ENCODE measurements around the gene TECTA. TPM values are rescaled to one million over a fixed set of nuclear protein-coding genes. Genes with fewer than 3 reads are reported as not detected.

The TECTA gene
- total RNA-seq, 6 experiments from 2014 or later = 0.11 to 0.40 (median 0.16) TPM

GRCh38 chr11:121067962-121068647 lies 32.9 kb upstream of the TECTA start:
- Mint-ChIP-seq H3K36me3 (ENCODE audit: low read depth) (peaks cover 30% of the 10 kb centered on the region), H3K9me3 (no peaks in the 10 kb centered on the region), H3K4me3 (no peak overlapping the region), H3K4me1 (ENCODE audit: low read depth) (peaks cover 13% of the 10 kb centered on the region), H3K27me3 (ENCODE audit: insufficient read depth) (no peaks in the 10 kb centered on the region), H3K27ac (no peak overlapping the region)
- TF ChIP-seq CTCF (IDR thresholded peaks at IDR 0.05) = no peak
- DNase-seq = no peak

- no peaks in the 10 kb centered on the region for H3K9me3 Mint-ChIP-seq
- H3K4me1 Mint-ChIP-seq (ENCODE audit: low read depth) = peaks cover 13% of the 10 kb centered on the region
- peaks cover 24% of the 10 kb centered on the region for H3K36me3 Mint-ChIP-seq (ENCODE audit: low read depth)
- no peak overlapping the region for H3K4me3 Mint-ChIP-seq
- no peak for DNase-seq
- no peak overlapping the region for H3K27ac Mint-ChIP-seq
- H3K27me3 Mint-ChIP-seq (ENCODE audit: insufficient read depth) = no peaks in the 10 kb centered on the region
- no peak for TF ChIP-seq CTCF (IDR thresholded peaks at IDR 0.05)
Observed at GRCh38 chr11:121068787-121069186, 32.3 kb upstream of the TECTA start.

GRCh38 chr11:121070951-121071845 lies 29.8 kb upstream of the TECTA start:
- no peak for DNase-seq
- Mint-ChIP-seq H3K36me3 (ENCODE audit: low read depth) (peaks cover 14% of the 10 kb centered on the region), H3K4me3 (no peak overlapping the region), H3K27me3 (ENCODE audit: insufficient read depth) (no peaks in the 10 kb centered on the region), H3K27ac (no peak overlapping the region), H3K4me1 (ENCODE audit: low read depth) (peaks cover 13% of the 10 kb centered on the region), H3K9me3 (no peaks in the 10 kb centered on the region)
- TF ChIP-seq CTCF (IDR thresholded peaks at IDR 0.05) = no peak

- H3K27ac Mint-ChIP-seq = no peak overlapping the region
- no peak for TF ChIP-seq CTCF (IDR thresholded peaks at IDR 0.05)
- peaks cover 14% of the 10 kb centered on the region for H3K36me3 Mint-ChIP-seq (ENCODE audit: low read depth)
- H3K27me3 Mint-ChIP-seq (ENCODE audit: insufficient read depth) = no peaks in the 10 kb centered on the region
- H3K4me3 Mint-ChIP-seq = no peak overlapping the region
- DNase-seq = no peak
- peaks cover 13% of the 10 kb centered on the region for H3K4me1 Mint-ChIP-seq (ENCODE audit: low read depth)
- H3K9me3 Mint-ChIP-seq = no peaks in the 10 kb centered on the region
Observed at GRCh38 chr11:121071846-121072450, 29.1 kb upstream of the TECTA start.

- H3K9me3 Mint-ChIP-seq = no peaks in the 10 kb centered on the region
- no peak for TF ChIP-seq CTCF (IDR thresholded peaks at IDR 0.05)
- DNase-seq = no peak
- no peak overlapping the region for H3K27ac Mint-ChIP-seq
- H3K4me1 Mint-ChIP-seq (ENCODE audit: low read depth) = peaks cover 2% of the 10 kb centered on the region
- peaks cover 15% of the 10 kb centered on the region for H3K36me3 Mint-ChIP-seq (ENCODE audit: low read depth)
- H3K4me3 Mint-ChIP-seq = no peak overlapping the region
- no peaks in the 10 kb centered on the region for H3K27me3 Mint-ChIP-seq (ENCODE audit: insufficient read depth)
Observed at GRCh38 chr11:121081321-121081720, 19.7 kb upstream of the TECTA start.

Data from HFFc6 (cell line).